Lower lobe of right lung (tissue), 2 donors: ENCODE measurements around the gene IRGC. TPM values are rescaled to one million over a fixed set of nuclear protein-coding genes. Genes with fewer than 3 reads are reported as not detected.

Source experiments
- ATAC-seq, 2 donors: fragments of 200-7000 bp; cut with Tn5 transposase; one replicate each; pipeline ENCODE4 v1.9.1; 2020 to 2022; ENCODE audit warnings: mild to moderate bottlenecking in 2 of 2, moderate library complexity in 2 of 2
- DNase-seq: peaks from one replicate; pipeline ENCODE4 v3.0.0-alpha.2; 2020
- H3K27ac ChIP-seq: fragments of 200-600 bp; one replicate; pipeline ENCODE4 v1.8.0; 2022
- H3K27me3 ChIP-seq: fragments of 200-600 bp; one replicate; pipeline ENCODE4 v1.8.0; 2022; ENCODE audit warnings: low read depth
- H3K36me3 ChIP-seq: fragments of 200-600 bp; one replicate; pipeline ENCODE4 v1.8.0; 2022; ENCODE audit warnings: mild to moderate bottlenecking
- H3K4me1 ChIP-seq: fragments of 200-600 bp; one replicate; pipeline ENCODE4 v1.8.0; 2022
- H3K4me3 ChIP-seq: fragments of 200-600 bp; one replicate; pipeline ENCODE4 v1.8.0; 2022; ENCODE audit warnings: mild to moderate bottlenecking
- H3K9me3 ChIP-seq: fragments of 200-600 bp; one replicate; pipeline ENCODE4 v1.8.0; 2022
- intact Hi-C: fragments of 100-400 bp; cut with DNase I; formaldehyde crosslinking; loops from one replicate; pipeline ENCODE4 v1.11.0; 2022
- total RNA-seq: library from RNA; stranded (reverse); fragmentation: NEBNext Ultra II Directional; extraction: Animal tissue kit (Norgen Biotek cat#: 25700); gene quantifications from one replicate; pipeline ENCODE4 v1.2.1, GENCODE V29; 2021
- TF ChIP-seq, protein P1 (sequence below): fragments of 200-600 bp; IDR thresholded peaks from one replicate; pipeline ENCODE4 v1.8.0; 2022; ENCODE audit warnings: antibody characterized with exemption, mild to moderate bottlenecking
- donor health status: DM: no; HTN: yes; CAD: no; lungs with severe emphysema.

Gene IRGC
- total RNA-seq, 1 donor from 2014 or later, result not detected

- H3K9me3 ChIP-seq, result no peaks in the 10 kb centered on the region
- peaks cover 49% of the 10 kb centered on the region for H3K36me3 ChIP-seq
- TF ChIP-seq, protein P1, sequence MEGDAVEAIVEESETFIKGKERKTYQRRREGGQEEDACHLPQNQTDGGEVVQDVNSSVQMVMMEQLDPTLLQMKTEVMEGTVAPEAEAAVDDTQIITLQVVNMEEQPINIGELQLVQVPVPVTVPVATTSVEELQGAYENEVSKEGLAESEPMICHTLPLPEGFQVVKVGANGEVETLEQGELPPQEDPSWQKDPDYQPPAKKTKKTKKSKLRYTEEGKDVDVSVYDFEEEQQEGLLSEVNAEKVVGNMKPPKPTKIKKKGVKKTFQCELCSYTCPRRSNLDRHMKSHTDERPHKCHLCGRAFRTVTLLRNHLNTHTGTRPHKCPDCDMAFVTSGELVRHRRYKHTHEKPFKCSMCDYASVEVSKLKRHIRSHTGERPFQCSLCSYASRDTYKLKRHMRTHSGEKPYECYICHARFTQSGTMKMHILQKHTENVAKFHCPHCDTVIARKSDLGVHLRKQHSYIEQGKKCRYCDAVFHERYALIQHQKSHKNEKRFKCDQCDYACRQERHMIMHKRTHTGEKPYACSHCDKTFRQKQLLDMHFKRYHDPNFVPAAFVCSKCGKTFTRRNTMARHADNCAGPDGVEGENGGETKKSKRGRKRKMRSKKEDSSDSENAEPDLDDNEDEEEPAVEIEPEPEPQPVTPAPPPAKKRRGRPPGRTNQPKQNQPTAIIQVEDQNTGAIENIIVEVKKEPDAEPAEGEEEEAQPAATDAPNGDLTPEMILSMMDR, result no peak
- intact Hi-C loops, result no loop called here
- H3K27ac ChIP-seq, result no peak overlapping the region
- no peaks in the 10 kb centered on the region for H3K27me3 ChIP-seq
- DNase-seq (no peak), ATAC-seq (no peak)
- H3K4me1 ChIP-seq, result peaks cover 42% of the 10 kb centered on the region
- no peak overlapping the region for H3K4me3 ChIP-seq
These were observed 35.8 kb downstream of the IRGC start for GRCh38 chr19:43751466-43752220.

DNA sequence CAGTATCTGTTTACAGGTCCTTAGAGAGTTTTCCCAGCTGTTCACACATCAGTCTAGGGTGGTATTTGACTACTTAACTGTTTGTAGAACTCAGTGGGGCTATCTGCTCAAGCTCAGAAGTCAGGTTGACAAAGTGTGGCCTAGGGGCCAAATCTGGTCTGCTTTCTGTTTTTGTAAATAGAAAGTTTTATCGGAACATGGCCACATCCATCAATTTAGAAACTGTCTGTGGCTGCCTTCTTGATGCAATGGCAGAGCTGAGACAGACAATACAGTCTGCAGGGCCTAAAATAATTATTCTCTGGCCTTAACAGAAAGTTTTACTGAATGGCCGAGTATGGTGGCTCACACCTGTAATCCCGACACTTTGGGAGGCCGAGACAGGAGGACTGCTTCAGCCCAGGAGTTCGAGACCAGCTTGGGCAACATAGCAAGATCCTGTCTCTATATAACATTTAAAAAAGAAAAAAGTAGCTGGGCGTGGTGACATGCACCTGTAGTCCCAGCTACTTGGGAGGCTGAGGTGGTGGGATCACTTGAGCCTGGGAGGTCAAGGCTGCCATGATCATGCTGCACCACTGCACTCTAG is 36.5 kb downstream of the IRGC start:
- H3K36me3 ChIP-seq, result peaks cover 42% of the 10 kb centered on the region
- peak overlapping the region; percentile 36 for H3K27ac ChIP-seq
- no peaks in the 10 kb centered on the region for H3K27me3 ChIP-seq
- intact Hi-C loops, result no loop called here
- peaks cover 44% of the 10 kb centered on the region for H3K4me1 ChIP-seq
- H3K9me3 ChIP-seq, result no peaks in the 10 kb centered on the region
- DNase-seq, result no peak
- TF ChIP-seq, protein P1, result no peak
- H3K4me3 ChIP-seq, result no peak overlapping the region
- no peak for ATAC-seq

DNA sequence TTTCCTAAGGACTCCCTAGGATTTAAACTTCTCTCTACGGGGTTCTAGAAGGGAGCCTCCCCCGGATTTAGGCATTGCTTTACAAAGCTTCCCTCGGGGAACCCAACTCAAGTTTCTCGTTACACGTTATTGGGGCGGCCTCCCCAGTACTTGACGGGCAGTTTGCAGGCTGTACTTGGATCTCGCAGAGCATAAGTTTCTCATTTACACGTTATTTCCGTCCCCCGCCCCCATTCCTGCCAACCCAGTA is 38.3 kb downstream of the IRGC start:
- no peaks in the 10 kb centered on the region for H3K27me3 ChIP-seq
- peaks cover 24% of the 10 kb centered on the region for H3K36me3 ChIP-seq
- peak overlapping the region; percentile 99 for H3K27ac ChIP-seq
- TF ChIP-seq, protein P1, result no peak
- no peak for DNase-seq
- H3K4me3 ChIP-seq, result peak overlapping the region; percentile 72
- ATAC-seq, result no peak
- intact Hi-C loops, result no loop called here
- H3K4me1 ChIP-seq, result peaks cover 44% of the 10 kb centered on the region
- H3K9me3 ChIP-seq, result no peaks in the 10 kb centered on the region

GRCh38 chr19:43754503-43755255 is 38.8 kb downstream of the IRGC start, which contains the start of gene SMG9:
Gene SMG9, minus strand, starts transcription at chr19:43754962. Its CDS starts 4,221 bp downstream, at chr19:43750741.
- Histone ChIP-seq H3K9me3 (no peaks in the 10 kb centered on the region), H3K27ac (peak within 1 kb of the TSS; percentile 99), H3K4me3 (peak within 1 kb of the TSS; percentile 72), H3K27me3 (no peaks in the 10 kb centered on the region), H3K4me1 (peaks cover 47% of the 10 kb centered on the region), H3K36me3 (peaks cover 19% of the 10 kb centered on the region)
- intact Hi-C loops, result no loop called here
- TF ChIP-seq, protein P1, result no peak
- peak; percentile 98 for DNase-seq
- peak; percentile 96 for ATAC-seq

GRCh38 chr19:43755256-43755801 is 39.5 kb downstream of the IRGC start:
- DNase-seq (peak; percentile 87), ATAC-seq (peak; percentile 73 to 80)
- H3K36me3 ChIP-seq, result peaks cover 12% of the 10 kb centered on the region
- TF ChIP-seq, protein P1, result no peak
- H3K9me3 ChIP-seq, result no peaks in the 10 kb centered on the region
- peak overlapping the region; percentile 99 for H3K27ac ChIP-seq
- H3K27me3 ChIP-seq, result no peaks in the 10 kb centered on the region
- intact Hi-C loops, result no loop called here
- H3K4me3 ChIP-seq, result peak overlapping the region; percentile 72
- H3K4me1 ChIP-seq, result peaks cover 48% of the 10 kb centered on the region
